HG03045 (cell line): ENCODE data around the gene CYP2D6.
A peak's percentile ranks its signal among the peaks of the same experiment; 100 is the strongest.

Source experiments
- ATAC-seq: cut with Tn5 transposase; IDR thresholded peaks from one replicate; pipeline ENCODE4 v1.9.1; 2021; ENCODE audit warnings: mild to moderate bottlenecking, moderate library complexity; ENCODE audit not compliant: unreplicated experiment

CYP2D6 gene

DNA sequence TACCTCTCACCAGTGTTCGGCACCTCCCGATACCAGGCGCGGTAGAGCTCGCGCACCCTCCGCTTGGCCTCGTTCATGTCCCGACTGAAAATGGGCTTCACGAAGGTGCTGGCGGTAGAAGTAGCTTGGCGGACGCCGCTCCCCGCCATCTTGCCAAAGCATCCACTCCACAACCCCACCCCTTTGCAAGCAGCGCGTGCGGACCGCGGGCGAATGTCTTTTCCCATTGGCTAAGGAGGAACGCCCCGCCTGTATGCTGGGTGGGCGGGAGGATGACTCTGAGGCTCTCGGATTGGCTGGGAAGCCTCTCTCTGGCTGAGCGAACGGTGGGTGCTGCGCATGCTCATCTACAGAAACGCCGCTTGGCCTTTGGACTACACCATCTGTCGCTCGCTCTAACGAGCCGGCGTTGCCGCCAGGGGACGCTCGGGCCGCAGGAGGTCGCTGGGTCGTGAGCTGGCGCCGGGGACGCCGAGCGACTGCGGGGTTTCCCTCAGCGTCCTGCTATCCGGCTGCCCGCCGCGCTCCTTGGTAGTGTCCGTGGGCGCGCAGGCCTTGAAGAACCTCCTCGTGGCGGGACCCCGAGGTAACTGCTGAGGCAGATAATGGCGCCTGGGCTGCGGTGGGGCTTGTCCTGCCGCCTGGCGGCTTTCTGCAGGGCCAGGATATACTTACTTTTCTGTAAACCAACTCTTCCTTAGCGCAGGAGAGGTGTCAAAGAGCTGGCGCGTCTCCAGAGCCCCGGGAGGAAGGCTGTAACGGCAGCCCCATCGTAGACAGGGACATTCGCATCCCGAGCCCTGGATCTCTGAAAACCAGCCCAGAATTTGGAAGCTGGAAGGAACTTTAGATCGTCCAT lies 39.8 kb downstream of the CYP2D6 start, which contains the start of gene NDUFA6:
Gene NDUFA6, minus strand, starts transcription at position 177 of the 859 bp plus-strand sequence. Its CDS starts 28 bp downstream, at position 149.
- peak; percentile 97 for ATAC-seq

DNA sequence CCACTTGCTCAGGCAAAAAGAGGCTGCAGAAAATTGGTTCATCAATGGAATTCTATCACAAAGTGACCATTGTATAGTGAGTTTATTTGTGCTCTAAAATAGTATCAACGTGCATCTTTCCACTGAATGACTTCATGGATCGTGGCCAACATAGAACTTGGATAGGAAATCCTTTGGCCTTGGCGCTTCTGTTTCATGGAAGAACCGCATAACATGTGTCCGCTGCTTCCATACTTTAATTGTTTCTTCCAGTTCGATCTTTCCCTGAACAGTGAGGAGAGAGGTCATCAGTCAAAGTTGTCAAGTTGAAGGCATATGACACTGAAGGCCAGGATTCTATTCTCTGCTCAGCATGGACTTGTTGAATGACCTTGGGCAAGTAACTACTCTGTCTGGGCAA lies 44.6 kb downstream of the CYP2D6 start:
- ATAC-seq, result no peak

DNA sequence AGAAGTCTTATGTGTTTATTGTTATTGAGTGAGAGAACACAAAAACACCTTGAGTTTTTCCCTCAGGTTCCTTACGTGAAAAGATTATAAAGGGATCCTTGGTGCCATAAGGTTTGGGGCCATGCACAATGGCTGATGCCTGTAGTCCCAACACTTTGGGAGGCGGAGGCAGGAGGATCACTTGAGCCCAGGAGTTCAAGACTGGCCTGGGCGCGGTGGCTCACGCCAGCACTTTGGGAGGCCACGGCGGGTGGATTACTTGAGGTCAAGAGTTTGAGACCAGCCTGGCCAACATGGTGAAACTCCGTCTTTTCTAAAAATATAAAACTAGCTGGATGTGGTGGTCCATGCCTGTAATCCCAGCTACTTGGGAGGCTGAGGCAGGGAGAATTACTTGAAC lies 45.7 kb downstream of the CYP2D6 start:
- ATAC-seq, result no peak

DNA sequence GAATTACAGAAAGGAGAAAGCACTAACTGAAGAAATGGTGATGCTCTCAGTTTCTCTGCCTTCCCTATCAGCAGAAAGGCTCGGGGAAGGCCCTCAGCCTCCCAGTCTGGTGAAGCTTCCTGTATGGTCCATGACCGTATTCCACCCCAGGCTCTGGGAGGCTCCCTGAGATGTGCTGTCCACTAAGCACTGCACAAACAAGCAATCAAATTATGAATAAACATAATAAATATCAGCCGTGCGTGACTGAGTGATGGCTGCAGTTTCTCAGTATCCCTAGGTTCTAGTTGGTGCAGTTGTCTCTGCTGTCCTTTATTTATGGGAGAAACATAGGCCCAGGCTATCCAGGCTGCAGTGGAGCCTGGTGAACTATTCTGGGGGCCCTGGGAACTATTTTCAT lies 47.5 kb downstream of the CYP2D6 start:
- ATAC-seq, result no peak

DNA sequence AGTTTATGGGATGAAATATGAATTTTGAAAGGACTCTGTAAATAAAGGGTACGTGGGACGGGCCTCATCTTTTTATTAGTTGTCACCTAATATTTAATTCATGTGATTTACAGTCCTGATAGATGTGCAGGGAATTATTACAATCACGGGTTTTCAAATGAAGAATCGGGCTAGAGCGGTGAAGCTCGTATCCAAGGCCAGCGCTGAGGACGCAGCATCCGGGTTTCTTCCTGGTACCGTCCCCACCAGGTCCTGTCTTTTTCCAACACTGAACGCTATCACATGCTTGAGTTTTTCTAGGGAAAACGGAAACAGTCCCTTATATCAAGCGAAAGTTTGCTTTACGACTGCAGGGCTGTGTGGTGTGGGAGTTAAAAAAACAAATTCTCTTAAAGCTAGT lies 50.3 kb downstream of the CYP2D6 start:
- no peak for ATAC-seq

DNA sequence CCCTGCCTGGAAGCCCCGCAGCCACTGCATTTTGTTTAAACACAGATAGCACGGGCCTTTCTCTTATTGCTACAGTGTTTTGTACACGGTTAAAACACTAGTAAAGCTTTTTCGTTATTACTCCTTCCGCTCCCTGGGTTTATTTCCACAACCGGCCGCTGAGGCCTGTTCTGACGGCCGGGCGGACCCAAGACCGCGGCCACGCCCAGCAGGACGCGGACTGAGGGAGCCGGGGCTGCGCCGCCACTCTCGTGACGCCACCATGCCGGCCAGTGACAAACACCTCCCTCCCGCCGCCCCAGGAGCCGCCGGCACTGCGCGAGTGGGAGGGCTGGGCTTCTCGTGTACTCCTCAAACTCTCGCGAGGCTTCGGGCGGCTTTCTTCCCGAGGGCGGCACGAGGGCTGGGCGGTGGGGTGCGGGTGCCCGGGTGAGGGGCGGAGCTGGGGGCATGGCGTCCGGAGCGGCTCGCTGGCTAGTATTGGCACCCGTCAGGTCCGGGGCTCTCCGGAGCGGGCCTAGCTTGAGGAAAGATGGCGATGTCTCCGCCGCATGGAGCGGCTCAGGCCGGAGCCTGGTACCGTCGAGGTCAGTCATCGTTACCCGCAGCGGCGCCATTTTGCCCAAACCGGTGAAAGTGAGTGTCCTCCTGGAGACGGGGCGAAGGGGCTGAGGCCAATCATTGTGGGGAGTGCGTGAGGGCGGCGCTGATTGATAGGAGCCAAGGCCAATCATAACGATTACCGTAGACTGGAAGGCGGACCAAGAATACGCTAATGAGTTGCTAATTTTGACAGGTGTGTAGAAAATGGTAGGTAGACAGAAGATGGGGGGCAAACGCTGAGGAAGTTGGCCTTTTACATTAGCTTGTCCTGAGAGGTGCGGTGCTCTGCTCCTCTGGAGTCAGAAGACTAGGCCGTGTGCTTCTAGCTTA lies 51.0 kb downstream of the CYP2D6 start, which contains the start of gene SMDT1:
Gene SMDT1, plus strand, starts transcription at position 382 of the 933 bp plus-strand sequence. Its CDS starts 69 bp downstream, at position 451.
- peak; percentile 82 for ATAC-seq

DNA sequence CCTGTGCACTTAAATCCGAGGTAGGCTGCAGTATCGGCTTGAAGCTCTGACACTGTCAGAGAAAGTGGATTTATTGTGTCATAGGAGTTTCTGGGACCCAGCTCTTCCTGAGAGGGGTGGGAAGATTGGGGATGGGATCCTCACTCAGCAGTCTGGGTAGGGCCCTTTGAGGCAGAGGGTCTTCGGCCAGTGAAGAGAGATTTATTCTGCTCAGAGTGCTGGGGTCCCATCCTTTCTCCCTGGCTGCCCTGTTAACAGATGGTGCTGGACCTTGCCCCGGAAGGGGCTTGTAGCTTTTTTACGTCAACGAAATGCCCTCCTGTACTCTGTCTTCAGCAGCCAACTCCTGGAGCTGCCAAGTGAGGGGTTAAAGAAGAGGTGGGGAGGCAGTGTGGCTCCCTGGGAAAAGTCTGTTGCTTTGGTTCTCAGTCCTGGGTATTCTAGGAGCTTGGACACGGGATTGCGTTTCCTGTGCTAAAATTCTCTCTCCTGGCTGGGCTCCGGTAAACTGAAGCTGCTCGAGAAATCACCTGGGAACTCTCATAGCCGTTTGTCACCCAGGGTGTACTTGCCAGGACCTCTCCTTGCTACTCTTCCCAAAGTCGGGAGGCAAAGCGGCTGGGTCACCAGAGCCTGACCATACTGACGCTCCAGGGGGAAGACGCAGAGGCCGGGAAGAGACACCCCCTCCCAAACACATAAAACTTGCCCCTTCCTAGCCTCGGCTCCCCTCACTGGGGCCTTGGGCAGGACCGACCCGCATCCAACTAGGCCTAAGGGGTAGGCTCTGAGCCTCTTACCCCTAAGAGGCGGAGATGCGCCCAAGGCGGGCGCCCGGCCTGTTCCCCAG lies 51.9 kb downstream of the CYP2D6 start:
- peak; percentile 14 for ATAC-seq

DNA sequence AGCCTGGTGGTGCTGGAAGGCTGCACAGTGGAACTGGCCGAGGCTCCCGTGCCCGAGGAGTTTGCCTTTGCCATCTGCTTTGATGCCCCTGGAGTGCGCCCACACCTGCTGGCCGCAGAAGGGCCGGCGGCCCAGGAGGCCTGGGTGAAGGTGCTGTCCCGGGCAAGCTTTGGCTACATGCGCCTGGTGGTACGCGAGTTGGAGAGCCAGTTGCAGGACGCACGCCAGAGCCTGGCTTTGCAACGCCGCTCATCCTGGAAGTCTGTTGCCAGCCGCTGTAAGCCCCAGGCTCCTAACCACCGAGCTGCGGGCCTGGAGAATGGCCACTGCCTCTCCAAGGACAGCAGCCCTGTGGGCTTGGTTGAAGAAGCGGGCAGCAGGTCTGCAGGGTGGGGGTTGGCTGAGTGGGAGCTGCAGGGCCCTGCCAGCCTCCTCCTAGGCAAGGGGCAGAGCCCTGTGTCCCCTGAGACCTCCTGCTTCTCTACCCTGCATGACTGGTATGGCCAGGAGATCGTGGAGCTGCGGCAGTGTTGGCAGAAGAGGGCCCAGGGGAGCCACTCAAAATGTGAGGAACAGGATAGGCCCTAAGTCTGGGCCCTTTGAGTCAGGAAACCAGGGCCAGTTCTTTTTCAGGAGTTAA lies 53.0 kb downstream of the CYP2D6 start:
- ATAC-seq, result no peak

DNA sequence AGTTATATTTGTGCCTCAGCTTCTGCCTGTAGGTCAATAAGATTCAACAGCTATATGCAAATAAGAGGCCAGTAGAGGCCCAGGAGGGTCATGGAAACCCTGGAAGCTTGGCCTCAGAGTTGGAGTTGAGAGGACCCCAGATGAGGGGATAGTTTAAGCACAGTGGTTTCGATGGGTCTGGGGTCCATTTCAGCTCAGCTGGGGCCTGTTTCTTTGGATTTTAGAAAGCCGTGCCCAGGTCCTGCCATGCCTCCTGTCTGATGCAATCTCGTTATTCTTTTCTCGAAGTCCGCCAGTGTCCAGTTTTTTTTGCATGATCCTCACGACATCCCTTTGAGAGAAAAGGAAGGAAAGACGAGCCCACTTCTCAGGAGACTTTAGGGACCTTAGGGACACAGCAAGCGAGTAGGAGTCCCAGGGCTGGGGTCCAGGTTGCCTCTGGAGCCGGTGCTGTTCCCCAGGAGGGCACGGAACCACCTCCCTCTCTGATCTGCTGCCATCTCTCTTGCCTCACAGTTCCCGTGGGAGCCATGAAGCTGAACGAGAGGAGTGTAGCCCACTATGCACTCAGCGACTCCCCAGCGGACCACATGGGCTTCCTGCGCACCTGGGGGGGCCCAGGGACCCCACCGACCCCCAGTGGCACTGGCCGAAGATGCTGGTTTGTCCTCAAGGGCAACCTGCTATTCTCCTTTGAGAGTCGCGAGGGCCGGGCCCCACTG lies 53.7 kb downstream of the CYP2D6 start:
- no peak for ATAC-seq
